Activated naive CD4-positive, alpha-beta T cell treated with anti-CD3 and anti-CD28 coated beads, Interleukin-2, amount 50 U/mL, for 16 hours (primary cell): ENCODE results near the gene STPG4.

ENCODE experiments used
- DNase-seq: peaks from one replicate; pipeline ENCODE4 v3.0.0-alpha.2; 2020

STPG4 gene

GRCh38 chr2:47050021-47050760 is 104.9 kb downstream of the STPG4 start:
- no peak for DNase-seq

GRCh38 chr2:47049502-47049901 is 105.6 kb downstream of the STPG4 start:
- no peak for DNase-seq

GRCh38 chr2:47048801-47049480 is 106.2 kb downstream of the STPG4 start:
- DNase-seq = no peak

- DNase-seq = no peak
Measured at GRCh38 chr2:47046271-47046670, 108.8 kb downstream of the STPG4 start.

- DNase-seq = no peak
Measured at GRCh38 chr2:47043891-47044239, 111.2 kb downstream of the STPG4 start.

GRCh38 chr2:47043142-47043890 is 111.8 kb downstream of the STPG4 start:
- no peak for DNase-seq

- DNase-seq = no peak
Measured at GRCh38 chr2:47041891-47042684, 113.0 kb downstream of the STPG4 start.

- no peak for DNase-seq
Measured at GRCh38 chr2:47041063-47041462, 114.0 kb downstream of the STPG4 start.

- DNase-seq = no peak
Measured at GRCh38 chr2:47040651-47041050, 114.5 kb downstream of the STPG4 start.

GRCh38 chr2:47039913-47040562 is 115.1 kb downstream of the STPG4 start:
- DNase-seq = no peak

GRCh38 chr2:47039489-47039870 is 115.6 kb downstream of the STPG4 start:
- DNase-seq = no peak

- DNase-seq = peak; percentile 22
Measured at GRCh38 chr2:47038656-47039488, 116.2 kb downstream of the STPG4 start.

GRCh38 chr2:47037678-47038077 is 117.4 kb downstream of the STPG4 start:
- no peak for DNase-seq
